Measurements from ENCODE around the gene ALKBH5. TPM values are rescaled to one million over a fixed set of nuclear protein-coding genes. Genes with fewer than 3 reads are reported as not detected.

Gene ALKBH5
- total RNA-seq, 1 experiment from 2014 or later, result 97.8 TPM

- Histone ChIP-seq H3K9me2 (ENCODE audit: insufficient read depth) (no peaks in the 10 kb centered on the region), H3K9ac (ENCODE audit: low read length) (peak within 1 kb of the TSS; percentile 94), H2AFZ (ENCODE audit: low read depth, low read length, poor library complexity, severe bottlenecking) (no peak within 1 kb of the TSS), H4K20me1 (ENCODE audit: insufficient read depth) (no peaks in the 10 kb centered on the region), H3K79me2 (ENCODE audit: insufficient read depth, low read length) (peaks cover 56% of the 10 kb centered on the region), H3K4me2 (ENCODE audit: low read length) (peak within 1 kb of the TSS; percentile 99), H3K4me3 (replicated peaks in 1 of 2; ENCODE audit: low read depth in 1 of 2, low read length in 2 of 2) (peak within 1 kb of the TSS; percentile 87 to 92), H3K9me3 (ENCODE audit: control insufficient read depth in 1 of 2, insufficient read depth in 1 of 2, low read depth in 1 of 2, low read length in 2 of 2) (no peaks in the 10 kb centered on the region), H3K27ac (ENCODE audit: low read depth, low read length) (peak within 1 kb of the TSS; percentile 96), H3K4me1 (ENCODE audit: control insufficient read depth in 1 of 2, insufficient read depth in 2 of 2, low read length in 2 of 2) (peaks cover 33 to 43% of the 10 kb centered on the region in 2 experiments), H3K27me3 (ENCODE audit: insufficient read depth, low read length) (no peaks in the 10 kb centered on the region), H3K36me3 (ENCODE audit: control insufficient read depth in 1 of 2, insufficient read depth in 2 of 2, low read length in 2 of 2) (peaks cover 12 to 24% of the 10 kb centered on the region in 2 experiments; a peak in 3 of 4 replicates)
- POLR2A ChIA-PET, result interaction anchor here (1.0 to 1.8 kb wide), 2 partner anchors 8 to 422 kb away, joined by 3 to 5 read pairs; no protein-coding TSS in a partner anchor
- RAD21 ChIA-PET (ENCODE audit: low non-redundant PET in 1 of 2, low total read pairs in 2 of 2, uncharacterized antibody in 2 of 2, unreplicated experiment in 2 of 2), result no interaction called here
- TF ChIP-seq CEBPB (IDR thresholded peaks at IDR 0.05; ENCODE audit: low read depth), result no peak
- peak; percentile 97 for TF ChIP-seq ZFX (IDR thresholded peaks at IDR 0.05)
- peak; percentile 66; the same call in 1 of the 2 replicates for TF ChIP-seq SIN3A (IDR thresholded peaks at IDR 0.05; ENCODE audit: low read depth)
- no peak for TF ChIP-seq ELF1 (IDR thresholded peaks at IDR 0.05; ENCODE audit: borderline replicate concordance, low read depth)
- no peak for TF ChIP-seq CBX3 (IDR thresholded peaks at IDR 0.05; ENCODE audit: low read depth)
- no peak for TF ChIP-seq SRF (IDR thresholded peaks at IDR 0.05; ENCODE audit: low read depth)
- TF ChIP-seq POLR2AphosphoS5 (IDR thresholded peaks at IDR 0.05; ENCODE audit: low read depth, low read length), result peak; percentile 76
- TF ChIP-seq YY1 (IDR thresholded peaks at IDR 0.05; ENCODE audit: extremely low read depth, insufficient replicate concordance, low read depth, low read length), result peak; percentile 57
- peak; percentile 31 for TF ChIP-seq TCF7L2 (IDR thresholded peaks at IDR 0.05; ENCODE audit: borderline replicate concordance, extremely low read depth, insufficient read depth, insufficient read length)
- TF ChIP-seq EZH2phosphoT487 (IDR thresholded peaks at IDR 0.05; ENCODE audit: borderline replicate concordance), result no peak
- no peak for TF ChIP-seq JUND (IDR thresholded peaks at IDR 0.05)
- TF ChIP-seq ATF3 (IDR thresholded peaks at IDR 0.05), result no peak
- no TSS peak for BruUV-seq (replicated peaks)
- intact Hi-C loops (cut with micrococcal nuclease), result no loop called here
- CTCF ChIA-PET, result interaction anchor here (0.7 kb wide), 1 partner anchor 41 kb away, joined by 6 read pairs; no protein-coding TSS in a partner anchor
- no peak for DNase-seq (ENCODE audit: low read depth, low spot score)
- peak; percentile 49 for ATAC-seq
Measured at GRCh38 chr17:18258356-18259038, 74.9 kb downstream of the ALKBH5 start, which contains the start of gene FLII. TSS of gene FLII (minus strand) at chr17:18258738. CDS start at chr17:18258690, 48 bp downstream.

Other genes starting within 250 kb of the ALKBH5 start
- 24.1 TPM for gene TOM1L2, start 211.4 kb upstream of the ALKBH5 start, total RNA-seq (2021; ENCODE audit: unreplicated experiment)
- 2.4 TPM for gene DRC3, start 211.0 kb upstream of the ALKBH5 start, total RNA-seq (2021; ENCODE audit: unreplicated experiment)
- 46.1 TPM for gene ATPAF2, start 144.7 kb upstream of the ALKBH5 start, total RNA-seq (2021; ENCODE audit: unreplicated experiment)
- gene GID4, start 144.4 kb upstream of the ALKBH5 start, total RNA-seq (2021; ENCODE audit: unreplicated experiment), result 10.8 TPM
- 41.0 TPM for gene DRG2, start 95.9 kb upstream of the ALKBH5 start, total RNA-seq (2021; ENCODE audit: unreplicated experiment)
- gene MYO15A, start 75.1 kb upstream of the ALKBH5 start, total RNA-seq (2021; ENCODE audit: unreplicated experiment), result 2.8 TPM
- 44.3 TPM for gene LLGL1, start 41.8 kb downstream of the ALKBH5 start, total RNA-seq (2021; ENCODE audit: unreplicated experiment)
- gene FLII, start 74.9 kb downstream of the ALKBH5 start, total RNA-seq (2021; ENCODE audit: unreplicated experiment), result 264 TPM
- gene MIEF2, start 76.8 kb downstream of the ALKBH5 start, total RNA-seq (2021; ENCODE audit: unreplicated experiment), result 9.3 TPM
- gene TOP3A, start 131.2 kb downstream of the ALKBH5 start, total RNA-seq (2021; ENCODE audit: unreplicated experiment), result 48.8 TPM
- 12.7 TPM for gene SMCR8, start 131.5 kb downstream of the ALKBH5 start, total RNA-seq (2021; ENCODE audit: unreplicated experiment)
- 46.5 TPM for gene SHMT1, start 179.7 kb downstream of the ALKBH5 start, total RNA-seq (2021; ENCODE audit: unreplicated experiment)
- not detected for gene EVPLL, start 193.9 kb downstream of the ALKBH5 start, total RNA-seq (2021; ENCODE audit: unreplicated experiment)